ENCODE results near the gene RBBP6.

Gene RBBP6

GRCh38 chr16:24504472-24505345 is 34.7 kb upstream of the RBBP6 start:
- DNase-seq (ENCODE audit: low read depth): no peak
- no peak overlapping the region for H3K4me3 ChIP-seq (ENCODE audit: low read length)
- TF ChIP-seq CTCF (conservative IDR thresholded peaks at IDR 0.05; ENCODE audit: low read depth, low read length): peak; percentile 71

- TF ChIP-seq CTCF (conservative IDR thresholded peaks at IDR 0.05; ENCODE audit: low read depth, low read length): no peak
- no peak overlapping the region for H3K4me3 ChIP-seq (ENCODE audit: low read length)
- no peak for DNase-seq (ENCODE audit: low read depth)
These were observed 33.4 kb upstream of the RBBP6 start for GRCh38 chr16:24505959-24506358.

- no peak for DNase-seq (ENCODE audit: low read depth)
- H3K4me3 ChIP-seq (ENCODE audit: low read length): no peak overlapping the region
- no peak for TF ChIP-seq CTCF (conservative IDR thresholded peaks at IDR 0.05; ENCODE audit: low read depth, low read length)
These were observed 31.3 kb upstream of the RBBP6 start for GRCh38 chr16:24507959-24508480.

- TF ChIP-seq CTCF (conservative IDR thresholded peaks at IDR 0.05; ENCODE audit: low read depth, low read length): no peak
- H3K4me3 ChIP-seq (ENCODE audit: low read length): no peak overlapping the region
- DNase-seq (ENCODE audit: low read depth): peak; percentile 86
These were observed 30.8 kb upstream of the RBBP6 start for GRCh38 chr16:24508614-24509013.

- no peak overlapping the region for H3K4me3 ChIP-seq (ENCODE audit: low read length)
- TF ChIP-seq CTCF (conservative IDR thresholded peaks at IDR 0.05; ENCODE audit: low read depth, low read length): no peak
- DNase-seq (ENCODE audit: low read depth): no peak
These were observed 29.8 kb upstream of the RBBP6 start for GRCh38 chr16:24509536-24509935.

GRCh38 chr16:24511174-24511573 is 28.2 kb upstream of the RBBP6 start:
- TF ChIP-seq CTCF (conservative IDR thresholded peaks at IDR 0.05; ENCODE audit: low read depth, low read length): no peak
- no peak for DNase-seq (ENCODE audit: low read depth)
- no peak overlapping the region for H3K4me3 ChIP-seq (ENCODE audit: low read length)

- no peak overlapping the region for H3K4me3 ChIP-seq (ENCODE audit: low read length)
- DNase-seq (ENCODE audit: low read depth): no peak
- no peak for TF ChIP-seq CTCF (conservative IDR thresholded peaks at IDR 0.05; ENCODE audit: low read depth, low read length)
These were observed 27.6 kb upstream of the RBBP6 start for GRCh38 chr16:24511792-24512191.

Data from retinal pigment epithelial cell (primary cell).